Smooth muscle cell (in vitro differentiated cells): ENCODE data around the gene ARRDC1. TPM values are rescaled to one million over a fixed set of nuclear protein-coding genes. Genes with fewer than 3 reads are reported as not detected.

Experiments
- DNase-seq: peaks from one replicate; lab custom pipeline; 2025; ENCODE audit not compliant: unreplicated experiment; lab: John Stamatoyannopoulos, UW
- H2AFZ ChIP-seq: fragments of 200-600 bp; sonication (generic); 2 replicates; pipeline ENCODE4 v1.6.0; 2016; ENCODE audit warnings: antibody characterized with exemption, low read depth, mild to moderate bottlenecking
- H3F3A ChIP-seq: fragments of 200-600 bp; sonication (generic); 2 replicates; pipeline ENCODE4 v1.6.0; 2017; ENCODE audit warnings: antibody characterized with exemption, low read depth
- H3K27ac ChIP-seq: fragments of 200-600 bp; sonication (generic); 2 replicates; pipeline ENCODE4 v1.5.1; 2016; ENCODE audit warnings: low read depth, mild to moderate bottlenecking
- H3K27me3 ChIP-seq: fragments of 200-600 bp; sonication (generic); 2 replicates; pipeline ENCODE4 v1.6.1; 2016; ENCODE audit warnings: low read depth, mild to moderate bottlenecking
- H3K36me3 ChIP-seq: fragments of 200-600 bp; sonication (generic); 2 replicates; pipeline ENCODE4 v1.5.1; 2016; ENCODE audit warnings: low read depth
- H3K4me1 ChIP-seq: fragments of 200-600 bp; sonication (generic); 2 replicates; pipeline ENCODE4 v1.5.1; 2016; ENCODE audit warnings: low read depth
- H3K4me2 ChIP-seq: fragments of 200-600 bp; sonication (generic); 2 replicates; pipeline ENCODE4 v1.6.0; 2016; ENCODE audit warnings: mild to moderate bottlenecking
- H3K4me3 ChIP-seq: fragments of 200-600 bp; sonication (generic); 2 replicates; pipeline ENCODE4 v1.5.1; 2016; ENCODE audit warnings: mild to moderate bottlenecking
- H3K79me2 ChIP-seq: fragments of 200-600 bp; sonication (generic); 2 replicates; pipeline ENCODE4 v1.6.0; 2016; ENCODE audit warnings: low read depth, mild to moderate bottlenecking
- H3K9ac ChIP-seq: fragments of 200-600 bp; sonication (generic); 2 replicates; pipeline ENCODE4 v1.6.0; 2016; ENCODE audit warnings: low read depth
- H3K9me3 ChIP-seq: fragments of 200-600 bp; sonication (generic); replicated peaks from 2 replicates; pipeline ENCODE4 v1.5.1; 2016; ENCODE audit warnings: low read depth
- H4K20me1 ChIP-seq: fragments of 200-600 bp; sonication (generic); 2 replicates; pipeline ENCODE4 v1.6.0; 2016; ENCODE audit warnings: low read depth
- CTCF ChIP-seq: fragments of 200-600 bp; sonication (generic); IDR thresholded peaks from 2 replicates; pipeline ENCODE4 v1.5.1; 2017; ENCODE audit warnings: borderline replicate concordance, mild to moderate bottlenecking, antibody characterized with exemption; ENCODE audit not compliant: insufficient read depth, poor library complexity, severe bottlenecking
- WGBS: methylation state at CpG from one replicate; pipeline ENCODE4 v1.1.7; 2016; ENCODE audit warnings: low lambda C conversion rate; 5-methylcytosine and 5-hydroxymethylcytosine counted together
- polyA plus RNA-seq: library from polyadenylated mRNA; unstranded; fragments of >200 nt; fragmentation: Nextera tagmentation; extraction: Ambion mirVana; gene quantifications from 2 replicates; pipeline ENCODE4 v1.2.1, GENCODE V29; 2016
- small RNA-seq: library from RNA; depleted of rRNA; stranded (forward); fragments of <200 nt; gene quantifications from one replicate; pipeline ENCODE3, GENCODE V24; 2014
- total RNA-seq: library from RNA; depleted of rRNA; stranded (reverse); fragments of >200 nt; gene quantifications from 2 replicates; pipeline ENCODE4 v1.2.3, GENCODE V29; 2014

ARRDC1 gene
- total and polyA plus RNA-seq, 2 experiments from 2014 or later: 16.7 to 18.7 TPM

- no peak overlapping the region for H3K4me2 ChIP-seq
- H2AFZ ChIP-seq: no peak overlapping the region
- TF ChIP-seq CTCF: no peak
- DNase-seq: no peak
- no peaks in the 10 kb centered on the region for H3K9me3 ChIP-seq
- H3F3A ChIP-seq: no peaks in the 10 kb centered on the region
- peaks cover 89% of the 10 kb centered on the region for H3K79me2 ChIP-seq
- H3K9ac ChIP-seq: no peak overlapping the region
- 91% methylated on average over 4 of the region's 4 CpGs for WGBS
- H4K20me1 ChIP-seq: peaks cover 99% of the 10 kb centered on the region
- H3K4me1 ChIP-seq: peaks cover 43% of the 10 kb centered on the region
- H3K36me3 ChIP-seq: no peaks in the 10 kb centered on the region
- H3K4me3 ChIP-seq: no peak overlapping the region
- H3K27ac ChIP-seq: no peak overlapping the region
- no peaks in the 10 kb centered on the region for H3K27me3 ChIP-seq
These were observed 58.1 kb downstream of the ARRDC1 start for GRCh38 chr9:137663584-137663983.

GRCh38 chr9:137664676-137665075 lies 59.2 kb downstream of the ARRDC1 start:
- Histone ChIP-seq H3K4me1 (peaks cover 43% of the 10 kb centered on the region), H3K9me3 (no peaks in the 10 kb centered on the region), H3K79me2 (peaks cover 82% of the 10 kb centered on the region), H3K27me3 (no peaks in the 10 kb centered on the region), H2AFZ (no peak overlapping the region), H3K9ac (no peak overlapping the region), H3K4me3 (no peak overlapping the region), H3F3A (no peaks in the 10 kb centered on the region), H3K4me2 (no peak overlapping the region), H4K20me1 (peaks cover 99% of the 10 kb centered on the region), H3K36me3 (no peaks in the 10 kb centered on the region), H3K27ac (no peak overlapping the region)
- DNase-seq: no peak
- 80% methylated on average over 7 of the region's 7 CpGs for WGBS
- TF ChIP-seq CTCF: no peak

Small RNA genes within 50 kb of the gene (small RNA-seq; reads per million reads assigned to genes)
- gene RF00017: not detected

Other genes with a start within 250 kb of the ARRDC1 start
- 3.1 and 10.4 TPM in 2 replicates for gene EXD3, start 182.5 kb upstream of the ARRDC1 start, total RNA-seq
- 12.5 and 15.7 TPM in 2 replicates for gene EXD3, start 182.5 kb upstream of the ARRDC1 start, polyA plus RNA-seq
- gene NOXA1, start 182.3 kb upstream of the ARRDC1 start, total RNA-seq: 0.09 and 0.90 TPM in 2 replicates
- 0.81 and 3.8 TPM in 2 replicates for gene NOXA1, start 182.3 kb upstream of the ARRDC1 start, polyA plus RNA-seq
- gene ENTPD8, start 164.3 kb upstream of the ARRDC1 start, total RNA-seq: not detected in 2 replicates
- gene ENTPD8, start 164.3 kb upstream of the ARRDC1 start, polyA plus RNA-seq: not detected in 2 replicates
- gene NSMF, start 146.4 kb upstream of the ARRDC1 start, total RNA-seq: 25.2 and 30.9 TPM in 2 replicates
- 48.5 and 55.9 TPM in 2 replicates for gene NSMF, start 146.4 kb upstream of the ARRDC1 start, polyA plus RNA-seq
- gene PNPLA7, start 55.3 kb upstream of the ARRDC1 start, total RNA-seq: 0.67 TPM in 1 of 2 replicates, not detected in the other
- 0.46 and 1.1 TPM in 2 replicates for gene PNPLA7, start 55.3 kb upstream of the ARRDC1 start, polyA plus RNA-seq
- gene MRPL41, start 53.8 kb upstream of the ARRDC1 start, total RNA-seq: 33.5 and 42.9 TPM in 2 replicates
- 83.2 and 85.7 TPM in 2 replicates for gene MRPL41, start 53.8 kb upstream of the ARRDC1 start, polyA plus RNA-seq
- 14.1 and 18.2 TPM in 2 replicates for gene DPH7, start 26.8 kb upstream of the ARRDC1 start, total RNA-seq
- gene DPH7, start 26.8 kb upstream of the ARRDC1 start, polyA plus RNA-seq: 21.8 and 29.0 TPM in 2 replicates
- gene ZMYND19, start 15.2 kb upstream of the ARRDC1 start, total RNA-seq: 13.5 and 16.6 TPM in 2 replicates
- 37.8 and 41.8 TPM in 2 replicates for gene ZMYND19, start 15.2 kb upstream of the ARRDC1 start, polyA plus RNA-seq
- gene EHMT1, start 13.3 kb downstream of the ARRDC1 start, total RNA-seq: 23.1 and 25.6 TPM in 2 replicates
- gene EHMT1, start 13.3 kb downstream of the ARRDC1 start, polyA plus RNA-seq: 34.1 and 56.6 TPM in 2 replicates